ENCODE results near the gene HLCS. TPM values are rescaled to one million over a fixed set of nuclear protein-coding genes. Genes with fewer than 3 reads are reported as not detected.

The HLCS gene
- total RNA-seq, 6 donors from 2014 or later: 15.3 to 34.6 (median 24.1) TPM

GRCh38 chr21:36835383-36835795 lies 131.1 kb downstream of the HLCS start:
- DNase-seq: no peak
- WGBS, 2 donors: 44% methylated on average over 1 of the region's 1 CpG; no CpG with 5 or more reads in 1 of the 2 donors
- peak in 1 of 2 donors; percentile 46 for ATAC-seq (ENCODE audit: low FRiP score in 2 of 2)
- Histone ChIP-seq H3K27me3 (no peaks in the 10 kb centered on the region), H3K27ac (no peak overlapping the region), H3K36me3 (no peaks in the 10 kb centered on the region), H3K4me1 (peaks cover 0 to 2% (median 0%) of the 10 kb centered on the region in 4 donors), H3K9me3 (no peaks in the 10 kb centered on the region), H3K4me3 (no peak overlapping the region)
- TF ChIP-seq EP300 (IDR thresholded peaks at IDR 0.05) (no peak), POLR2AphosphoS5 (IDR thresholded peaks at IDR 0.05) (no peak), CTCF (IDR thresholded peaks at IDR 0.05) (no peak), POLR2A (IDR thresholded peaks at IDR 0.05) (no peak)

DNA sequence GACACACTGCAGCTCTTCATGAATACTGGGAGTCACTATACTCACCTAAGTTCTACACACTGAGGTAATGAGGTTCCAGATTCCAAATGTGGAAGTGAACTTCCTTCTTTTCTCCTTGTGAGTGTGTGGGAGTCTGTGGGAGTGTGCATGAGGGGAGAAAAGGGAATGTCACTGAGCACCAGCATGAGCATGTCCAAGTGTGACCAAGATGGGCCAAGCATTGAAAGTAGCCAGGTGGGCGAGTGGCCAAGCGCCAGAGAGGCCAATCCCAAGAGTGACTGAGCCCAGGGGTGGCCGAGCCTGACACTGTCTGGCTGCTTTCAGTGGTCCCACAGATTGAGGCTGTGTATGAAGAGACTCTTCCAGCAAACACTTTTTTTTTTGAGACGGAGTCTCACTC lies 132.3 kb downstream of the HLCS start:
- peaks cover 0 to 2% (median 0%) of the 10 kb centered on the region in 4 donors for H3K4me1 ChIP-seq
- no peak overlapping the region for H3K4me3 ChIP-seq
- 95 to 98% methylated on average over 4 of the region's 4 CpGs for WGBS, 2 donors
- DNase-seq (no peak), ATAC-seq (ENCODE audit: low FRiP score in 2 of 2) (no peak)
- no peaks in the 10 kb centered on the region for H3K36me3 ChIP-seq
- H3K9me3 ChIP-seq: no peaks in the 10 kb centered on the region
- H3K27ac ChIP-seq: no peak overlapping the region
- TF ChIP-seq POLR2A (IDR thresholded peaks at IDR 0.05): no peak
- no peak for TF ChIP-seq POLR2AphosphoS5 (IDR thresholded peaks at IDR 0.05)
- no peak for TF ChIP-seq EP300 (IDR thresholded peaks at IDR 0.05)
- TF ChIP-seq CTCF (IDR thresholded peaks at IDR 0.05): no peak
- no peaks in the 10 kb centered on the region for H3K27me3 ChIP-seq

DNA sequence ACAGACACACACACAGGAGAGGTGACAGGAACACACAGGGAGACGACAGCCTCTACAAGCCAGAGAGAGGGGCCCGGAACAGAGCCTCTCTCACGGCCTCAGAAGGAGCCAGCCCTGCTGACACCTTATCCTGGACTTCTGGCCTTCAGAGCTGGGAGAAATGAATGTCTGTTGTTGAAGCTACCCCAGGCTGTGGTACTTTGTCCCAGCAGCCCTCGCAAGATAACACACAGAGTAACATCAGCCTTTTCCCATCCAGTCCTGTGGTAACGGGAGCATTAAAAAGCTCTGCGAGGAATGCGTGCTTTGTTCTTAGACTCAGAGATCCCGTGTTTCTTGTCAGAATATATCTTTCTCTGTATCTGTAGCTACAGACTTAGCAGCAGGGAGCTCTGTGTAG lies 136.4 kb downstream of the HLCS start:
- H3K27me3 ChIP-seq: no peaks in the 10 kb centered on the region
- WGBS, 2 donors: 96 to 98% methylated on average over 5 to 8 of the region's 8 CpGs
- H3K36me3 ChIP-seq: no peaks in the 10 kb centered on the region
- H3K27ac ChIP-seq: no peak overlapping the region
- ATAC-seq (ENCODE audit: low FRiP score in 2 of 2) (no peak), DNase-seq (no peak)
- H3K9me3 ChIP-seq: no peaks in the 10 kb centered on the region
- H3K4me1 ChIP-seq: no peaks in the 10 kb centered on the region
- TF ChIP-seq POLR2A (IDR thresholded peaks at IDR 0.05) (no peak), POLR2AphosphoS5 (IDR thresholded peaks at IDR 0.05) (no peak), CTCF (IDR thresholded peaks at IDR 0.05) (no peak), EP300 (IDR thresholded peaks at IDR 0.05) (no peak)
- H3K4me3 ChIP-seq: no peak overlapping the region

DNA sequence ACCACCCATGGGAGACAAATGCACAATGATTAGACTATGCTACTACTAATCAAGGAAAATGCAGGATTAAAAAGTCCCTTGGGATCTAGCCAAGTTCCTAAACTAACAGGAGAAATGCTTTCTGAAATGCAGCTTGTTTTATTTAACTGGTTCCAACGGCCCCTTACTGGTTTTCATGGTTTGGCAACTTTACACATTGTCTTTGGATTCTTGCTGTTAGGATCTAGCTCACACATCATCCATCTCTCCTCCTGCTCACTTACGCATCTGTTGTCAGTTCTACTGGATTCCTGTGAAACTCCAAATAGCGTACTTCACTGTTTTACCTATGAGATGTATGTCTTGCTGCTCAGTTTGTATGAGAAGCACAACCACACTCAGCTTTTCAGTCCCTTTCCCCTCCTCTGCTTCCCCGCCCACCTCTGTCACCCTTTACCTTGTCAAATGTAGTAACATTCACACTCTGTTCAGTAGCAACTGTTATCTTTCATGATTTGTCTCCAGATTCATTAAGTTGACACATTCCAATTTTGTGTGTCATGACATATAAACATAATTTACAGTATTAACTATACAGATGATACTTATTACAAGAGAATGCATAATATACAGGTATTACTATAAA lies 137.5 kb downstream of the HLCS start:
- no peak overlapping the region for H3K27ac ChIP-seq
- no peaks in the 10 kb centered on the region for H3K4me1 ChIP-seq
- H3K27me3 ChIP-seq: no peaks in the 10 kb centered on the region
- H3K9me3 ChIP-seq: no peaks in the 10 kb centered on the region
- WGBS, 2 donors: 83 to 86% methylated on average over 4 of the region's 4 CpGs
- H3K4me3 ChIP-seq: no peak overlapping the region
- ATAC-seq (ENCODE audit: low FRiP score in 2 of 2): no peak
- no peak for TF ChIP-seq EP300 (IDR thresholded peaks at IDR 0.05)
- TF ChIP-seq POLR2AphosphoS5 (IDR thresholded peaks at IDR 0.05): no peak
- no peak for TF ChIP-seq POLR2A (IDR thresholded peaks at IDR 0.05)
- TF ChIP-seq CTCF (IDR thresholded peaks at IDR 0.05): no peak
- H3K36me3 ChIP-seq: no peaks in the 10 kb centered on the region
- DNase-seq: no peak

- ATAC-seq (ENCODE audit: low FRiP score in 2 of 2): no peak
- TF ChIP-seq EP300 (IDR thresholded peaks at IDR 0.05) (no peak), POLR2A (IDR thresholded peaks at IDR 0.05) (no peak), CTCF (IDR thresholded peaks at IDR 0.05) (no peak), POLR2AphosphoS5 (IDR thresholded peaks at IDR 0.05) (no peak)
- no peaks in the 10 kb centered on the region for H3K9me3 ChIP-seq
- WGBS, 2 donors: 92% methylated on average over 3 of the region's 3 CpGs
- no peak overlapping the region for H3K27ac ChIP-seq
- no peaks in the 10 kb centered on the region for H3K27me3 ChIP-seq
- no peaks in the 10 kb centered on the region for H3K36me3 ChIP-seq
- no peaks in the 10 kb centered on the region for H3K4me1 ChIP-seq
- no peak overlapping the region for H3K4me3 ChIP-seq
- DNase-seq: no peak
These were observed 138.3 kb downstream of the HLCS start for GRCh38 chr21:36828208-36828607.
